Tibial artery (tissue), 4 donors: ENCODE measurements around the gene CLTCL1.

ENCODE experiments used
- DNase-seq, 2 donors: peaks; one replicate each; pipeline ENCODE4 v3.0.0-alpha.2; 2019
- H3K27ac ChIP-seq, 2 donors: fragments of 200-600 bp; sonication (generic) in 1 of 2; 1 replicate in 1 of 2; 2 replicates in 1 of 2; pipeline ENCODE4 v1.5.1; 2018 to 2019; ENCODE audit warnings: mild to moderate bottlenecking in 1 of 2
- H3K27me3 ChIP-seq, 2 donors: fragments of 200-600 bp; sonication (generic) in 1 of 2; one replicate each; pipeline versions ENCODE4 v1.5.1 to v1.6.0; 2016 to 2019
- H3K36me3 ChIP-seq, 3 donors: fragments of 200-600 bp; sonication (generic) in 2 of 3; one replicate each; pipeline ENCODE4 v1.5.1; 2016 to 2019; ENCODE audit warnings: mild to moderate bottlenecking in 2 of 3
- H3K4me1 ChIP-seq, 4 donors: fragments of 200-600 bp; sonication (generic) in 2 of 4; 1 replicate in 3 of 4; 2 replicates in 1 of 4; pipeline ENCODE4 v1.5.1; 2016 to 2019
- H3K4me3 ChIP-seq, 2 donors: fragments of 200-600 bp; sonication (generic) in 1 of 2; 1 replicate in 1 of 2; 2 replicates in 1 of 2; pipeline ENCODE4 v1.5.1; 2018 to 2019; ENCODE audit warnings: mild to moderate bottlenecking in 2 of 2
- H3K9me3 ChIP-seq, 3 donors: fragments of 200-600 bp; sonication (generic) in 1 of 3; one replicate each; pipeline ENCODE4 v1.5.1; 2016 to 2019
- intact Hi-C: fragments of 100-400 bp; cut with DNase I; formaldehyde crosslinking; loops from one replicate; pipeline ENCODE4 v1.15.0; 2023; ENCODE audit warnings: low total_unique reads
- TF ChIP-seq, protein P1 (sequence below), 2 experiments: fragments of 200-600 bp in 1 of 2; fragments of 450-650 bp in 1 of 2; IDR thresholded peaks; one replicate each; pipeline ENCODE4 v1.5.1; 2017 to 2019; ENCODE audit warnings: antibody characterized with exemption in 2 of 2, mild to moderate bottlenecking in 1 of 2, moderate library complexity in 1 of 2

CLTCL1 gene

DNA sequence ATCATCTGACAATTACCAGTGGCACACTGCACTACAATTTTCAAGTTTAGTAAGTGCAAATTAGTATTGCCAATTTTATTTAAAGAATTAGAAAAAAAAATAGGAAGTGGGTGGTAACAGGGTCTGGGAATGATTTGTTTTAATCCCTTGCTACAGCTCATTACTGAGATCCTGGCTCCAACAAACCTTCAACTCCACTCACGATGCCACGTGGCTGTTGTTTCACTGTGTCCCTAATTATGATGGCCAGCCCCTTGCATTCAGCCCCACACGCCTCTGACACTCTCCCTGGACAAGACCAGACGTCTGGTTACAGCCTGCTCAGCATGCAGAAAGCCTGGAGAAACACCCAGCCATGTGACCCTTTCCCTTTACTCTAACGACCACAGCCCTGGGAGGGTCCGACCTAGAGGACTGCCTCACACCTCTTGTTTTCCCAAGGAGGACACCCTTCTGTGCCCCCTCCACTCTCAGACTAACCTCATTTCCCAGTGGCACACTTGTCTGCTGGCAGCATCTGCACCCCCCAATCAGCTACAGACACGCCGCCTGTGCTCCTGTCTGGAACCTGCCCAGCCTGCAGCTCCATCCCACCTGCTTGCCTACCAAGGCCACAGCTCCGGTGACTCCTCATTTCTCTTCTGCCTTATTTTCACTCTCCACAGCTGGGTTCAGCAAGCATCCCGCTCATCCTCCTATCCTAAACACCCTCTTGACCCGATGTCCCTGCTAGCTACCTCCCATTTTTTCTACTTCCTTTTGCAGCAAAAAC lies 94.5 kb downstream of the CLTCL1 start:
- H3K27me3 ChIP-seq = no peaks in the 10 kb centered on the region
- H3K36me3 ChIP-seq = peaks cover 0 to 61% (median 33%) of the 10 kb centered on the region in 3 donors
- intact Hi-C loops = no loop called here
- no peaks in the 10 kb centered on the region for H3K4me1 ChIP-seq
- H3K9me3 ChIP-seq = no peaks in the 10 kb centered on the region
- no peak overlapping the region for H3K27ac ChIP-seq
- TF ChIP-seq, protein P1, sequence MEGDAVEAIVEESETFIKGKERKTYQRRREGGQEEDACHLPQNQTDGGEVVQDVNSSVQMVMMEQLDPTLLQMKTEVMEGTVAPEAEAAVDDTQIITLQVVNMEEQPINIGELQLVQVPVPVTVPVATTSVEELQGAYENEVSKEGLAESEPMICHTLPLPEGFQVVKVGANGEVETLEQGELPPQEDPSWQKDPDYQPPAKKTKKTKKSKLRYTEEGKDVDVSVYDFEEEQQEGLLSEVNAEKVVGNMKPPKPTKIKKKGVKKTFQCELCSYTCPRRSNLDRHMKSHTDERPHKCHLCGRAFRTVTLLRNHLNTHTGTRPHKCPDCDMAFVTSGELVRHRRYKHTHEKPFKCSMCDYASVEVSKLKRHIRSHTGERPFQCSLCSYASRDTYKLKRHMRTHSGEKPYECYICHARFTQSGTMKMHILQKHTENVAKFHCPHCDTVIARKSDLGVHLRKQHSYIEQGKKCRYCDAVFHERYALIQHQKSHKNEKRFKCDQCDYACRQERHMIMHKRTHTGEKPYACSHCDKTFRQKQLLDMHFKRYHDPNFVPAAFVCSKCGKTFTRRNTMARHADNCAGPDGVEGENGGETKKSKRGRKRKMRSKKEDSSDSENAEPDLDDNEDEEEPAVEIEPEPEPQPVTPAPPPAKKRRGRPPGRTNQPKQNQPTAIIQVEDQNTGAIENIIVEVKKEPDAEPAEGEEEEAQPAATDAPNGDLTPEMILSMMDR (IDR thresholded peaks at IDR 0.05) = no peak
- no peak overlapping the region for H3K4me3 ChIP-seq
- no peak for DNase-seq

DNA sequence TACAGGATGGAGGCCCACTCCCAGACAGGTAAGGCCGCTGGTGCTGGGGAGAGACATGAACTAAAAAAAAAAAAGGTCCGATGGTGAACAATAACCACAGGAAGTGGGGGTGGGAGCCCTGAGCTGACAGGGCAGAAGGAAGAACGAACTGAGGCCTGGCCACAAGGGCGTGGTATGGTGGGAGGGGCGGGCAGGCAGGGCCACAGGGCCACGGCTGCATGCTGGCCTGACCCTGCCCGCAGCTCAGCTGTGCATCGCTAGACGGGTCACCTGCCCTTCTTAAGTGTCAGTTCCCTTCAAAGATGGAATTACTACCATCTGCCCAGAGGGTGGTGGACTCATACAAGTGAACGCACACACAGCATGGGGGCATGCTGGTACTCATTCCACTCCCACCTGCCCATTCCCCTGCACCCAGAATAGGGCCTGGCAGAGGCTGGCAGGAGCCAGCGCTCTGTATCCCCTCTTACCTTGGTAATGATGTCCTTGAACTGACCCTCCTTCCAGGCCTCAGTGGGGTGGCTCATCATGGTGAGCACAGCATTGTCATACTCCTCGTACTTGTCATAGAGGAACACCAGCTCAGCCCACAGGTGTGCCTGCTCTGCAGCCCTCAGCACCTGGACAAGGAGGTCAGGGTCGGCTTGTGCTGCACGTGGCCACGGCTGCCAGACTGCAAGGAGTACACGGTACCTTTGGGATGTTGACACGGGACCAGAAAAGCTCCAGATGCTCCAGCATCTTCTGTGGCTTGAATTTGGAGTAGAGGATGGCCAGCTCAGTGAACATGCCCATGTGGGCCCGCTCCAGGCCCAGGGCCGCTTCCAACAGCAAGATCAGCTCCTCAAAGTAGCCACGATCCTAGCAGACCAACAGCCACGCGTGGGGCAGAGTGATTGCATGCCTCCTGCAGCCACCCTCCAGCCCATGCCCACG lies 95.5 kb downstream of the CLTCL1 start:
- Histone ChIP-seq H3K36me3 (peaks cover 0 to 59% (median 28%) of the 10 kb centered on the region in 3 donors), H3K4me1 (no peaks in the 10 kb centered on the region), H3K27me3 (no peaks in the 10 kb centered on the region), H3K27ac (no peak overlapping the region), H3K4me3 (no peak overlapping the region), H3K9me3 (no peaks in the 10 kb centered on the region)
- intact Hi-C loops = no loop called here
- TF ChIP-seq, protein P1 (IDR thresholded peaks at IDR 0.05) = no peak
- no peak for DNase-seq

DNA sequence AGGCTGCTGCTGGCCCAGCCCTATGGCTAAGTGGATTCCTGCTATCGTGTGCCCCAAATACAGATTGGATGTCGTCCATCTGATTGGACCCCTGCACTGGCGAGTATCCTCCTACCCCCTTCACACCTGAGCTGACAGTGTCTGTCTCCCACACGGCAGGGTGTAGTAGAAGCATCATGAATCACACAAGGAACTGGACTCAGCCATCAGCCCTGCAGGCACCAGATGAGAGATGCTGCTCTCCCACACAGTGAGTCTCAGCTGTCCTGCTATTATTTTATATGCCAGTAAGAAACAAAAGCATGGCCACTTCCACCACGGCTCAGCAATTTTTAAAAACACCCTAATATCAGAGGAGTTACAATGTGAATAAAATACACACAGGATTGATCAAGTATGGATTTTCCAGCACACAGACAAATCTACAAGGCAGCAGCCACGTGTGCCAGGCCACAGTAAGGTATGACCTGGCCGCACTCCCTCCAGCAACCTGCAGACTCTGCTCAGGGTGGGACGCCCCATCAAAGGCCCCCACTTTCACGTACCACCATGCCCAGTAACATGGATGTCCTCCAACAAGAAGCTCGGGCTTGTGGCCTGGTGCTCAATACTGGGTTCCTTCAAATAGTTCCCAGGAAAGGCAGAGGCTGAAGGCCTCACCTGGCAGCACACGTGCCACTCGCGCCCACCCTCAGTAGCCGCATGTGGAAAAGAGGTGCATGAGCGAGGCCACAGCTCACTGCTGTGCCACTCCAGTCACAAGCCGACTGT lies 96.6 kb downstream of the CLTCL1 start:
- H3K27me3 ChIP-seq = no peaks in the 10 kb centered on the region
- no peak for DNase-seq
- intact Hi-C loops = no loop called here

DNA sequence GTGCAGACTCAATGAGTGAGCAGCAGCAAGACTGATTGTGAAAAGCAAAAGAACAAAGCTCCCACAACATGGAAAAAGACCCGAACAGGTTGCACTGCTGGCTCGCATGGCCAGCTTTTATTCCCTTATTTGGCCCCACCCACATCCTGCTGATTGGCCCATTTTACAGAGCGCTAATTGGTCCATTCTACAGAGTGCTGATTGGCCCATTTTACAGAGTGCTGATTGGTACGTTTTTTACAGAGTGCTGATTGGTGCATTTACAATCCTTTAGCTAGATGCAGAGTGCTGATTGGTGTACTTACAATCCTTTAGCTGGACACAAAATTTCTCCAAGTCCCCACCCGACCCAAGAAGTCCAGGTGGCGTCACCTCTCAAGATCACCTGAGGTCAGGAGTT lies 97.6 kb downstream of the CLTCL1 start:
- no peaks in the 10 kb centered on the region for H3K27me3 ChIP-seq
- H3K4me1 ChIP-seq = no peaks in the 10 kb centered on the region
- H3K27ac ChIP-seq = no peak overlapping the region
- TF ChIP-seq, protein P1 (IDR thresholded peaks at IDR 0.05) = no peak
- peaks cover 0 to 50% (median 18%) of the 10 kb centered on the region in 3 donors for H3K36me3 ChIP-seq
- H3K9me3 ChIP-seq = no peaks in the 10 kb centered on the region
- no peak for DNase-seq
- H3K4me3 ChIP-seq = no peak overlapping the region
- intact Hi-C loops = no loop called here

More for the DNA sequence above, 96.6 kb downstream of the CLTCL1 start:
- Histone ChIP-seq H3K27ac (no peak overlapping the region), H3K36me3 (peaks cover 0 to 61% (median 18%) of the 10 kb centered on the region in 3 donors), H3K4me1 (no peaks in the 10 kb centered on the region), H3K9me3 (no peaks in the 10 kb centered on the region), H3K4me3 (no peak overlapping the region)
- TF ChIP-seq, protein P1 (IDR thresholded peaks at IDR 0.05) = no peak
